ENCODE results near the gene NID2.

Gene NID2

GRCh38 chr14:51996148-51996746, 72.6 kb downstream of the NID2 start:
- peak; percentile 46 for TF ChIP-seq CTCF (IDR thresholded peaks at IDR 0.05; ENCODE audit: extremely low read depth, insufficient read depth, missing control alignments)
- in situ Hi-C loops (cut with MboI; ENCODE audit: low pct_unique_long_range_greater_than_20kb, low sequenced_read_pairs, unreplicated experiment), result loop anchor here (25.0 kb wide), 1 partner anchor 709 kb away; no protein-coding TSS in a partner anchor
- no peak for DNase-seq (ENCODE audit: low spot score)

- no peak for DNase-seq (ENCODE audit: low spot score)
- in situ Hi-C loops (cut with MboI; ENCODE audit: low pct_unique_long_range_greater_than_20kb, low sequenced_read_pairs, unreplicated experiment), result loop anchor here (25.0 kb wide), 1 partner anchor 706 kb away; no protein-coding TSS in a partner anchor
- TF ChIP-seq CTCF (IDR thresholded peaks at IDR 0.05; ENCODE audit: extremely low read depth, insufficient read depth, missing control alignments), result no peak
These were observed 75.5 kb downstream of the NID2 start for GRCh38 chr14:51993285-51993920.

- TF ChIP-seq CTCF (IDR thresholded peaks at IDR 0.05; ENCODE audit: extremely low read depth, insufficient read depth, missing control alignments), result no peak
- DNase-seq (ENCODE audit: low spot score), result no peak
- in situ Hi-C loops (cut with MboI; ENCODE audit: low pct_unique_long_range_greater_than_20kb, low sequenced_read_pairs, unreplicated experiment), result loop anchor here (25.0 kb wide), 1 partner anchor 703 kb away; no protein-coding TSS in a partner anchor
These were observed 78.4 kb downstream of the NID2 start for GRCh38 chr14:51990488-51990887.

GRCh38 chr14:51989293-51990234, 79.3 kb downstream of the NID2 start, which contains the start of gene RTRAF:
RTRAF (plus strand) TSS chr14:51989546; CDS start chr14:51989640, 94 bp downstream.
- in situ Hi-C loops (cut with MboI; ENCODE audit: low pct_unique_long_range_greater_than_20kb, low sequenced_read_pairs, unreplicated experiment), result loop anchor here (25.0 kb wide), 1 partner anchor 702 kb away; no protein-coding TSS in a partner anchor
- no peak for TF ChIP-seq CTCF (IDR thresholded peaks at IDR 0.05; ENCODE audit: extremely low read depth, insufficient read depth, missing control alignments)
- DNase-seq (ENCODE audit: low spot score), result peak; percentile 93

- TF ChIP-seq CTCF (IDR thresholded peaks at IDR 0.05; ENCODE audit: extremely low read depth, insufficient read depth, missing control alignments), result no peak
- peak; percentile 10 for DNase-seq (ENCODE audit: low spot score)
- in situ Hi-C loops (cut with MboI; ENCODE audit: low pct_unique_long_range_greater_than_20kb, low sequenced_read_pairs, unreplicated experiment), result loop anchor here (25.0 kb wide), 1 partner anchor 701 kb away; no protein-coding TSS in a partner anchor
These were observed 80.6 kb downstream of the NID2 start for GRCh38 chr14:51988221-51988620.
